SH-SY5Y (cell line): ENCODE results near the gene VGF.

ENCODE experiments used
- GATA2 ChIP-seq: IDR thresholded peaks from 2 replicates; pipeline ENCODE4 v1.6.1; 2011; ENCODE audit warnings: mild to moderate bottlenecking, low read depth, low read length
- GATA3 ChIP-seq: IDR thresholded peaks from 2 replicates; pipeline ENCODE4 v1.6.1; 2011; ENCODE audit warnings: low read depth, mild to moderate bottlenecking, low read length, moderate library complexity

DNA sequence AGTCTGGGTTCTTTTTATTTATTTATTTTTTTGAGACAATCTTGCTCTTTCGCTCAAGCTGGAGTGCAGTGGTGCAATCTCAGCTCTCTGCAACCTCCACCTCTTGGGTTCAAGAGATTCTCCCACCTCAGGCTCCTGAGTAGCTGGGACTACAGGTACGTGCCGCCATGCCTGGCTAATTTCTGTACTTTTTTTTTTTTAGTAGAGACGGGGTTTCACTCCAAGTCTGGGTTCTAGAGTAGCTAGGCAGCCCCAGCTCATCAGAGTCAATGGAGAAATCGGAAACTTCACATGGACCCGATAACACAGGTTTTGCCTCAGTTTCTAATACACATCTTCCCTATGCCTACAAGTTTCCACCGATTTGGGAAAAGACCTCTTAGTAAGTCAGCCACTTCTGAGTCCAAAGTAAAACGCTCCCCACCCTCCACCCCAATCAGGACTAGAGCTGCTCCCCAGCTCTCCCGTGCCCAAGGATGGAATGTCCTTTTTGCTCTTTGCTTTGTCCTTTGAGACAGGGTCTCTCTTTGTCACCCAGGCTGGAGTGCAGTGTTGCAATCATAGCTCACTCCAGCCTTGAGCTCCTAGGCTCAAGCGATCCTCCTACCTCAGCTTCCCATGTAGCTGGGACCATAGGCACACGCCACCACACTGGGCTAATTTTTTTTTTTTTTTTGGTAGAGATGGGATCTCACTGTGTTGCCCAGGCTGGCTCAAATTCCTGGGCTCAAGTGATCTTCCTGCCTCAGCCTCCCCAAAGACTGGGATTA is 42.3 kb downstream of the VGF start:
- TF ChIP-seq GATA3 (no peak), GATA2 (no peak)
